Limb (tissue), 2 donors: Measurements from ENCODE around the gene GDPD2.

ENCODE experiments used
- DNase-seq, 2 donors: peaks; one replicate each; pipeline ENCODE4 v3.0.0-alpha.2; 2016; ENCODE audit errors: extremely low spot score in 2 of 2

Gene GDPD2

DNA sequence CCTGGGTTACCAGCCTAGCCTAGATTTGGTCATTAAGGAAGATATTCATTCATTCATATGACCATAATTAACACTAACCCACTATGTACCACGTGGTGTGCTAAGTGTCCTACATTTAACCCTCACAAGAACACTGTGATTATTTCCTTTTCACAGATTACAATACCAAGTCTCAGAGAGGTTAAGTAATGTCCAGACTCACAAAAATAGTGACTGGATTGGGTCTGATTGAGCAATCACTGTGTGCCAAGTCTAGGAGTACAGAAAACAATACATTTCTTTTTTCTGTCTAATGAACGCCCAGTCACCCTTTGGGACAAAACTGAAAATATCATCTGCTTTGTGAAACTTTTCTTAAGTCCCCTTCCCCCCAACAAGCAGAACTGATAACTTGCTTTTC lies 13.9 kb downstream of the GDPD2 start:
- no peak for DNase-seq

DNA sequence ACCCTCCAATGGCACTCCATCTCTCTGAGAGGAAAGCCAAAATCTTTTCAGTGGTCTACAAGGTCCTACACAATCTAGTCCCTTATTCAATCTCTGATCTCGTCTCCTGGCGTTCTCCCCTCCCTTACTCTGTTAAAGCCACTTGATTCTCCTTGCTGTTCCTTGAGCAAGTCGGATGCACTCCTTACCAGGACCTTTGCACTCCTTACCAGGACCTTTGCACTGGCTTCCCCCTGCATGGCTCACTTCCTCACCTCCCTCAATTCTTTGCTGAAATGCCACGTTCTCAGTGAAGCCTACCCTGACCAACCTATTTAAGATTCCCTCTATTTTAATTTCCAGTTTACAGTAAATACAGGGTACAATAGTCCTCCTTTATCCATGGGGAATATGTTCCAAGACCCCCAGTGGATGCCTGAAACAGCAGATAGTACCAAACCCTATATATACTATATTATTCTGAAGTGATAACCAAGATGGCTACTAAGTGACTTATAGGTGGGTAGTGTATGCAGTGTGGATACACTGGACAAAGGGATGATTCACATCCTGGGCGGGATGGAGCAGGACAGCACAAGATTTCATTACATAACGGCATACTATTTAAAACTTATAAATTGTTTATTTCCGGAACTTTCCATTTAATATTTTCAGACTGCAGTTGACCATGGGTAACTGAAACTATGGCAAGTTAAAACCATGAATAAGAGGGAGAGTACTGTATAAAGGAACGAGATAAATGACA lies 15.0 kb downstream of the GDPD2 start:
- no peak for DNase-seq

DNA sequence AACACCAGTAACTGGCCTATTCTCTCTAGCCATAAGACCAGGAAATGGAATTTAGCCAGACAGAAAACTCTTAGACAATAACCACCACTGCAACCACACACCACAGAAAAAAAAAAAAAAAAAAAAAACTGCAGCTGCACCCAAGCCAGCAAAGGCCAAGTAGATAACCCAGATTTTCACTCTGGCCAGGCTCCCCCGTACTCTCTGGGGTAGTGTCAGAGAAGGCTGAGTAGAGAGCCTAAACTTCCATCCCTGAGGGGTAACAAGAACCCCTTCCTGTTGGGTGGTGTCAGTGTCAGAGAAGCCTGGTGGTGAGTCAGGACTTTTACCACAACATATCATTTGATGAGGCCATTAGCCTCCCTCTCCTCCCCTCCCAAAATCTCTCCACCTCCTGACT lies 15.9 kb downstream of the GDPD2 start:
- no peak for DNase-seq

DNA sequence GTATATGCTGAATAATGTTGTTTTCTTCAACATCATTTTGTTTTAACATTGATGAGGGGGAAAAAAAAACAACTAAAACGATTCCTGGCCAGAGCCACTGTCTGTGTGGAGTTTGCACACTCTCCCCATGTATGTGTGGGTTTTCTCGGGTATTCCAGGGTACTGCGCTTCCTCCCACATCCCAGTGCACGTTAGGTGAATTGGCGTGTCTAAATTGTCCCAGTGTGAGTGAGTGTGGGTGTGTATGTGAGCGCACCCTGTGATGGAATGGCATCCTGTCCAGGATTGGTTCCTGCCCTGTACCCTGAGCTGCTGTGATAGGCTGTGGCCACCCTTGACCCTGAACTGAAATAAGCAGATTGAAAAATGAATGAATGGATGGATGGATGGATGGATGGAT lies 19.1 kb downstream of the GDPD2 start:
- DNase-seq: no peak

DNA sequence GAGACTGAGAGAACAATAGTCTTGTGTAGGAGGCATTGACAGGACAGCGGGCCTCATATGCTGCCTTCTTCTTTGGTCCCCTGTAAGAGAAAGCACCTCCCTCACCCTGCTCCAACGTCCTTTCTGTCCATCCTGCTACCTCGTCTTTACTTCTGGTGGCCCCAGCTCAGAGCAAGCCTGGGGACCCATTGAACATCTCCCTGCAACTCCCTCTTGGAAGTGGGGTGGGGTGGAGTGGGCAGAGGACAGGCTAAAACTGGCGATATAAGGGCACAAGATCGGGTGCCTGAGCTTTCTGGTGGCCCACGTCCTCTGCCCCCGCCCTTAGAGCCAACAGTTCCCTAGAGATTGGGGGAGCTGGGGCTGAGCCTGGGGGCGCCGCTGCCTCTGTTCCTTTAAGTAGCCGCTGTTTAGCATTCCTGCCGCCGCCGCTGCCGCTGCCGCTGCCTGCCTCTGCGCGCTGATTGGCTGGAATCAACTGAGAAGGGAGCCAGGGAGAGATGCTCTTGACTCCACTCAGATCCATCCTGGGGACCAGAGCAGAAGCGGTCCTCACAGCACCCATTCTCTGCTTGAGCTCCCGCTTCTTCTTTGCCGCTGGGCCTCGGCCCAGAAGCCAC lies 21.3 kb downstream of the GDPD2 start, which contains the start of gene DLG3:
DLG3 (plus strand) TSS at position 510 of the 620 bp plus-strand sequence. CDS start 367 bp downstream, outside the sequence.
- peak in 1 of 2 donors; percentile 64 for DNase-seq

DNA sequence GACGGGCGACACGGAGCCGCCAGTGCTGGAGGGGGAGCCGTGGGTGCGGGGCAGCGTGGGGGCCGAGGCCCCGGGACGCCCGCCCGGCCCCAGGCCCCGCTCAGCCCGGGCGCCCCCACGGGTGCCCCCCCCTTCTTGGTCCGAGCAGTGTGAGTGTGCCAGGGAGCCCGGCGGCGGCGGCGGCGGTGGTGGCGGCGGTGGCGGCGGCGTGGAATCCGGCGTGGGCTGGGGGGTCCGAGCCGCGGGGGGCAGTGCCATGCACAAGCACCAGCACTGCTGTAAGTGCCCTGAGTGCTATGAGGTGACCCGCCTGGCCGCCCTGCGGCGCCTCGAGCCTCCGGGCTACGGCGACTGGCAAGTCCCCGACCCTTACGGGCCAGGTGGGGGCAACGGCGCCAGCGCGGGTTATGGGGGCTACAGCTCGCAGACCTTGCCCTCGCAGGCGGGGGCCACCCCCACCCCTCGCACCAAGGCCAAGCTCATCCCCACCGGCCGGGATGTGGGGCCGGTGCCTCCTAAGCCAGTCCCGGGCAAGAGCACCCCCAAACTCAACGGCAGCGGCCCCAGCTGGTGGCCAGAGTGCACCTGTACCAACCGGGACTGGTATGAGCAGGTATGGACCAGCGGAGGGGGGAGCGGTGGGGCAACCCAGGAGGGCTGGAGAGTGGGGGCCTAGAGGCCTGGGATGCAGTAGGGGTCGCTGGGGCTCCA lies 22.0 kb downstream of the GDPD2 start:
- no peak for DNase-seq

DNA sequence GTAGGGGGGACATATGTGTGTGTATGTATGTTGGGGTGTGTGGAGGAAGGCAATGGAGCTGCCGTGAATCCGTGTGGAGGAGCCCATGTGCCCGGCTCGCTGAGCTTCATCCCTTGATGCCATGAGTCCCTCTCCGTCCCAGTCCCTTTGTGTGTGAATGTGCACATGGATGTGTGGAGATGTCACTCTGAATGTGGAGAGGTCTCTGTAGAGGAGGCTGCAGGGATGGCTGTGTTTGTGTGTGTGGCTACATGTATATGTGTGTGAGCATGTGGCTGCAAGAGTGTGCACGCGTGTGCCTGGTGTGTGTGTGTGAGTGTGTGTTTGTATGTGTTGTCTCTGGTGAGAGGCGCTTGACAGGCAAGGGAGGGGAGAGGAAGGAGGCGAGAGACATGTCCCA lies 22.8 kb downstream of the GDPD2 start:
- no peak for DNase-seq

DNA sequence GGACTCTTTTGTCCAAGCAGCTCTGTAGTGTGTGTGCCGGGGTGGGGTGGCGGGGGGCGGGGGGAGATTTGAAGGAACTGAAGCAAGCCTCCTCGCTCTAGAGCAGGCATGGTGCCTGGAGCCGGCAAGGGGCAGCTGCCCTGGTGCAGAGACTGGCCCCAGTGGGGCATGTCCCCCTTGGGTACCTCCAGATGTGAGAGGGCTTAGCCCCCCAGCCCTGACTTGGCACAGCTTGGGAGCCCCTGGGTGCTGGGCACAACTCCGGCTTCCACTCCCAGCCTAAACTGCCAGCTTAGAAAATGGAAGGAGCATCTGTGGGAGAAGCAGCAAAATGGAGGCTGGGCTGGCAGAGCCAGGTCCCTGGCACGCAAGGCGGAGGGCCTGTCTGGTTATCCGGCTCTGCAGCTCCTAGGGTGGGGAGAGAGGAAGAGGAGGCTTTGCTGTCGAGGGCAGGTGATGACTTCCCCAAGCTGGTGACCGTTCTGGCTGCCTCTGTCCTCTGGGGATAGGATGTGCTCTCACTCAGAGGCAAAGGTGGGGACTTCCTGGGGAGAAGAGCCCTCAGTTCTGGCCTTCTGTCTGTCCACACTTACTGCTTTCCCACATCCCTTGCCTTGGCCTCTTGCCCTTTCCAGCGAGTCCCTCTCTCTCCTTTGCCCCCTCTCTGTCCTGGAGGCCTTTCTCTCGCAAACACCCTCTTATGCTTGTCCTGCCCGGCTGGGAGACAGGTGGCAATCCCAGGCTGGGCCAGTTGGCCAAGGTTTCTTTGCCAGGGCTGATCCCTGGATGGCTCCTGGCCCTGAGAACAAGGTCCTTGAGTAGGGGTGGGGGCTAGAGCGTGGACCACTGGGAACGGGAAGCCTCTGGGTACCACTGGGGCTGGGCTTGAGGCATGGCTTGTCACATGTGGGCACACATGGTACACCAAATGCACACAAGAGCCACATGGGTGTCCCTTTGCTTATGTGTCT lies 23.6 kb downstream of the GDPD2 start:
- no peak for DNase-seq

DNA sequence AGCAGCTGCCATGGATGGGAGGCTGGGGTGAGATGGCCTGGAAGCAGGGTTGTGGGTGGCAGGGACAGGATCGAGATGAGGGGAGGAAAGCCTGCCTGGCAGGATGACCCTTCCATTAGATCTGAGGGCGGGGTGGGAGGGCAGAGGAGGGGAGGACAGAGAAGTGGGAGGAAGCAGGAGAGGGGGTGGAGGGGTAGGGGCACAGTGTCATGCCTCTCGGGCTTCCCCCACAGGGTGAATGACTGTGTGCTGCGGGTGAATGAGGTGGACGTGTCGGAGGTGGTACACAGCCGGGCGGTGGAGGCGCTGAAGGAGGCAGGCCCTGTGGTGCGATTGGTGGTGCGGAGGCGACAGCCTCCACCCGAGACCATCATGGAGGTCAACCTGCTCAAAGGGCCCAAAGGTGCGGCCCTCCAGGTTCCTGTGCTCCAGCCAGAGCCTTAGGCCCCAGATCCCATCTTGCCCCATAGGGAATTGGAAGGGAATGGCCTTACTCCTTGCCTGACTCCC lies 26.4 kb downstream of the GDPD2 start:
- no peak for DNase-seq

DNA sequence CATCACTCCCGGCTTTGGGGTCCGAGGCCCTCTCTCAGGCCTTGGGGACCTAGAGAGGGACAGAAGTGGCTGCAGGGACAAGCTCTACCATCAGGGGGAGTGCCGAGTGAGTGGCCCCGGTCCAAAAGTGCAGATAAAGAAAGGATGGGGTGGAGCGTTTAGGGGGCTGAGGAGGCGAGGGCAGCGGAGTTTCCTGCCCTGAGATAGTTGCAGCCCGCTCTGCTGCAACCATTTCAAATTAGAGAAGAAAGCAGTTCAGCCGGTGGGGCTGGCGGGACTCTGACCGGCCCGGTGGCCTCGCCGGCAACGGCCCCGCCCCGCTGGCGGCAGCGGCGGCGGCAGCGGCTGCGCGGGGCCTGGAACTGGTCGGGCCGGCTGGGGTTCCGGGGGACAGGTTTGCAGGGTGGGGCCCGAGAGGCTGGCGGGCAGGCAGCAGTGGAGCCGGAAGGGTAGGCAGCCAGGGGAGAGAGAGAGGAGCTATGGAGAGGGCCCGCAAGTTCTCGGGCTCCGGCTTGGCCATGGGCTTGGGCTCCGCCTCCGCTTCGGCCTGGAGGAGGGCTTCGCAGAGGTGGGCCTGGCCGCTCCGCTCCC lies 29.1 kb downstream of the GDPD2 start:
- DNase-seq: peak; percentile 15 to 70

DNA sequence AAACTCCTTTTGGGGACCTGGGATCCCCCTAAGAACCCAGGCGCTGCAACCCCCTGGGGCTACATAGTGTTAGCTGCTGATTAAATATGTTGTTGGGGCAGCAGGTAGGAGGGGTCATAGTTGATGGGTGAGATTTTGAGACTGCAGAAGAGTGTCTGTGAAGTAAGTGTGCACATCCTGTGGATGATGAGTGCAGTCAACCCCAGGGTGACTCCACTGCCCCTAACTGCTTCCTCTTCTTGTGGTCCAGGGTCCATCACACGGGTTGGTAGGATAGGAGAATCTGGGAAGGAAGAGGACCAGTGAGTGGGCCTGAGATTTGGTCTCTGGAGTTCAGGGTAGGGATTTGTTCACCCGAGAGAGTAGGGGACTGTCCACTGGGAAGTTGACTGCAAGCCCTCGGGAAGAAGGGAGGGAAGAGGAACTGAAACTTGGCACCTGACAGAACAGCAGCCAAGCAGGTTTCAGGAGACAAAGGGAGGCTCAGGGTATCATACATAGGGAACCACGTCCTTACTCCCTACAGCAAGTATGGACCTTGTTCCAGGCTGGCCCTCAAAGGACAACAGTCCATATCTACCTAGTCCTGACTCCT lies 30.0 kb downstream of the GDPD2 start:
- DNase-seq: no peak

DNA sequence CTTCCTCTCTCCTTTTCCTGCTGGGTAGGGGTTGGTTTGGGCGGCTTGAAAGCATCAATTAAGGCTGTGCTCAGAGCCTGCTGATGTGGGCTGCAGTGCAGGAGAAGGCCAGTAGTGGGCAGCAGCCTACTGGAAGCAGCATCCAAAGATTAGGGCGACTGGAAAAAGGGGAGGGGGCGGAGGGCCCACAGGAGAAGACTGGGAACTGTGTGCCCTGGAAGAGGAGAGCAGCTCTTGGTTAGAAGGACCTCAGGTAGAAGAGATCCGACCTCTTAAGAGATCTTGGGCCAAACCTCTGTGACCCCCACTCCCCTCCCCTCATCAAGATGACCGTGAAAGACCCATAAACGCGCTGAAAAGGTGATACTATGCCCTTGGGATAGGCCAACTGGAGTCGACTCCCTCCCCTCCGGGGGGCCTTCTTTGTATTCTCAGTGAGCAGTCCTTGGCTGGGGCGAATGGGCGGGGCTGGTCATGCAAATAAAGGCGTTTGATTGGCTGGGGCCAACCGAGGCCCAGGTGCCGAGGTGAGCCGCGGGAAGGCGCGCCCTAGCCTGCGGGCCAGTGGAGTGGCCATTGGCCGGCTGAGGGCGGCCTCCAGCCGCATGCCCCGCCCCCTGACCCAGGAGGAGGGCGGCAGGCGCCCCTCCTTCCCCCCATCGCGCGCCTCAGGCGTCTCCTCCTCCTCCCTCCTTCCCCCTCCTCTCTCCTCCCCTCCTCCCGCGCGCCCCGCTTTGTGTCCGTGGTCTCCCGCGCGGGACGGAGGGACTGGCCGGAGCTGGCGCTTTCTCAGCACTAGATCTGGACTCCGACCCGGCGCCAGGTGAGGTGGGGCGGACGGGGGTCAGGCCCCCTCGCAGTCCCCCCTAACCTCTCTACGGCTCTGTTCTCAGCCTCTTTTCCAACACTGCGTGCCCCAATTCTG lies 31.6 kb downstream of the GDPD2 start:
- DNase-seq: peak; percentile 45 to 84

DNA sequence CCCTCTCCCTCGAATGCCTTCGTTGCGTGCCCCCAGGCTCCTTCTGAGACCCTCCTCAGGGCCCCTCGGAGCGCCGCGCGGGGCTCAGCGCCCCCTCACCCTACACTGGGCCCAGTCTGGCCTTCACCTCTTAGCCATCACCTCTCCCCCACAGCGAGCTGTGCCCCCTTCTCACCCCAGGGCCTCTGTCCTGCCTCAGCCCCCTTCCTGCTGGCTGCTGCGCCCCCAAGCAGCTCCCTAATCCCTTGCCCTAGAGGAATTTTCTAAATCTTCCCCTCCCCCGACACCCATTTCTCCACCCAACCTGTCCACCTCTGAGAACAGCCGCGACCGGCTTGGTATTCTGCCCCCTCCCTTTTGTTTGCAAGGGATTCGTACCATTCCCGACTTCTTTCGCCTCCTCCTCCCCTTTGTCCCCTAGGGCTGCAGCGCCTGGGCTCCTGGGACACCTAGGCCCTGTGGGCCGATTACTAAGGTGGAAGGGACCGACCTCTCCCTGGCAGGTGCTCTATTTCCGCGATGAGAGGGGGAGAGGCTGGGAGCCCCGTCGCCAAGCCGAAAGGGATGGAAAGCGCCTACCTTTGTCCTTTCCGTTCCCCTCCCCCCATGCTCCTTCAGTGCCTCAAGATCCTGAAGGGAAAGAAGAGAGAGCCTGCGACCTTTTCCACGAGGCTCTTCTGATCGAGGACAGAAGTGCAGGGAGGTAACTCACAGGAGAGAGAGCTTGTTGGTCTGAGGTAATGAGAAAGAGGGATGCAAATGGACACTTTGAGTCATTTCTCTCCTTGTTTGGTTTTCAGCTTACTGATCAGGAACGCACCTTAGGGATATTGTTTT lies 32.5 kb downstream of the GDPD2 start:
- DNase-seq: no peak

DNA sequence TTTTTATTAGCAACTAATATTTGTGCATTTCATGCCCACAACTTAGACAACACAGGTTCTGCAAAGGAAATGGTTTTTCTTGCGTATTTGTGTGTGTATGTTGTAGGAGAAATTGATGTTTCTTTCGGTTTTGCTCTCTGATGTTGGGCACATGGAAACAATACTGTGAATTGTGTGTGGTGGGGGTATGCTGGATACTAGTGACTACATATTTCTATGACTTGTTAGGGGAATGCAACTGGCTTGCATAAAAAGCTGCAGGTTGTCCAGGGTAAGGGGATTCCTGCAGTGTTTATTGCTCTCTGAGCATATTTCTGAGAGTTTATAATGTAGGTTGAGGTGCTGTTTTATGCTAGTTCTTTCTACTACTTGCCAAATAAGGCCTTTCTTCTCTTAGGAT lies 33.1 kb downstream of the GDPD2 start:
- no peak for DNase-seq

DNA sequence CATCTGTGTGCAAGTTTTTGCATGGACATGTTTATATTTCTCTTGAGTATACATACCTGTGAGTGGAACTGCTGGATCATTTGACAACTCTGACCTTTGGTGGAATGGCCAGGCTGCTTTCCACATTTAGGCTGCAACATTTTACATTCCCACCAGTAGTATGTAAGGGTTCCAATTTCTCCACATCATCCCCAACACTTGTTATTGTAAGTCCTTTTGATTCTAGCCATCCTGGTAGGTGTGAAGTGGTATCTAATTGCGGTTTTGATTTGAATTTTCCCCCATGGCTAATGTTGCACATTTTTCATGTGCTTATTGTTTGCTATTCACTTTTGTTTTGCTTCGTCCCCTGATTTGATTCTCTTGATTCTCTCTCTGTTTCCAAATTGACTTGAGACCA lies 37.9 kb downstream of the GDPD2 start:
- no peak for DNase-seq

DNA sequence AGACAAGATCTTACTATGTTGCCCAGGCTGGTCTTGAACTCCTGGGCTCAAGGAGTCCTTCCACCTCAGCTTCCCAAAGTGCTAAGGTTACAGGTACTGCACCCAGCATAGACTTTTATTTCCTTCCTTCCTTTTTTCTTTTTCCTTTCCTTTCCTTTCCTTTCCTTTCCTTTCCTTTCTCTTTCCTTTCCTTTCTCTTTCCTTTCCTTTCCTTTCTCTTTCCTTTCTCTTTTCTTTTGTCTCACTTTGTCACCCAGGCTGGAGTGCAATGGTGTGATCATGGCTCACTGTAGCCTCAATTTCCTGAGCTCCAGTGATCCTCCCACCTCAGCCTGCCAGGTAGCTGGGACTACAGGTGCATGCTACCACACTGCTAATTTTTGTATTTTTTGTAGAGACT lies 40.9 kb downstream of the GDPD2 start:
- DNase-seq: no peak

DNA sequence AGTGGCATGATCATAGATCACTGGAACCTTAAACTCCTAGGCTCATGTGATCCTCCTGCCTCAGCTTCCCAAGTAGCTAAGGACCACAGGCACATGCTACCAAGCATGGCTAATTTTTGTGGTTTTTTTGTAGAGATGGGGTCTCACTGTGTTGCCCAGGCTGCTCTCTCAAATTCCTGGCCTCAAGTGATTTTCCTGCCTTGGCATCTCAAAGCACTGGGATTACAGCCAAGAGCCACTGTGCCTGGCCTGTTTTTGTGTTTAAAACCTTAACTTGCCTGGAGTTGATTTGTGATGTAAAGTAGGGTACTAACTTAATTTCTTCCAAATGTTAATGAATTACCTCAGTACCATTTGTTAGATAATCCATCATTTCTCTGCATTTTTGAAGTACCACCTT lies 43.9 kb downstream of the GDPD2 start:
- DNase-seq: no peak

DNA sequence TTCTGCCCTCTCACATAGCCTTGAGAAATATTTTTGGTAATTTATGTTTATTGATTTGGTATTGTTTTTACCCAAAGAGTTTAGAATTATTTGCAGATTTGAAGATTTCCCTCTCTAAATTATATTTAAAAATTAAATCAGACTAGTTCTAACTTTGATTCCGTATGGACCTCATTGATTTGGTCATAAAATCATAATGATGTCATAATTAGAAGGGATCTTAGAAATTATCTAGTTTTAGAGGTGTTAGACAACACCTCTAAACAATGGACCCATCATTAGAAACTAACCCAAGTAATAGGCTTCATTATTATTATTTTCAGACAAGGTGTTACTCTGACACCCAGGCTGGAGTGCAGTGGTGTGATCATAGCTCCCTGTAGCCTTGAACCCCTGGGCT lies 45.6 kb downstream of the GDPD2 start:
- no peak for DNase-seq
